ENCODE measurements around the gene HCN3.

Gene HCN3

GRCh38 chr1:155254228-155254713 is 23.0 kb upstream of the HCN3 start:
- no peak for DNase-seq (ENCODE audit: low spot score)

GRCh38 chr1:155254714-155255242 is 22.5 kb upstream of the HCN3 start:
- FAIRE-seq (no peak), DNase-seq (ENCODE audit: low spot score) (no peak)

More at GRCh38 chr1:155254228-155254713, 23.0 kb upstream of the HCN3 start:
- FAIRE-seq, result no peak

GRCh38 chr1:155255243-155256007 is 21.8 kb upstream of the HCN3 start, which contains the start of gene ENTREP3:
Gene ENTREP3 (minus strand): TSS chr1:155255483. CDS start chr1:155254877, 606 bp downstream.
- FAIRE-seq (no peak), DNase-seq (ENCODE audit: low spot score) (peak; percentile 89)

- DNase-seq (ENCODE audit: low spot score) (no peak), FAIRE-seq (no peak)
Measured at GRCh38 chr1:155256058-155256852, 21.0 kb upstream of the HCN3 start.

- FAIRE-seq, result no peak
- no peak for DNase-seq (ENCODE audit: low spot score)
Measured at GRCh38 chr1:155260276-155260675, 17.0 kb upstream of the HCN3 start.

GRCh38 chr1:155261493-155261851 is 15.8 kb upstream of the HCN3 start:
- no peak for DNase-seq (ENCODE audit: low spot score)
- no peak for FAIRE-seq

- DNase-seq (ENCODE audit: low spot score) (peak; percentile 96), FAIRE-seq (no peak)
Measured at GRCh38 chr1:155261852-155262673, 15.2 kb upstream of the HCN3 start, which contains the start of gene SCAMP3. Gene SCAMP3 (minus strand): TSS chr1:155262360. CDS start chr1:155262151, 209 bp downstream.

- DNase-seq (ENCODE audit: low spot score) (no peak), FAIRE-seq (no peak)
Measured at GRCh38 chr1:155263067-155263466, 14.2 kb upstream of the HCN3 start.

GRCh38 chr1:155266553-155266952 is 10.7 kb upstream of the HCN3 start:
- DNase-seq (ENCODE audit: low spot score), result no peak
- no peak for FAIRE-seq

GRCh38 chr1:155267373-155267772 is 9.9 kb upstream of the HCN3 start:
- DNase-seq (ENCODE audit: low spot score), result no peak
- FAIRE-seq, result no peak

- FAIRE-seq (no peak), DNase-seq (ENCODE audit: low spot score) (no peak)
Measured at GRCh38 chr1:155268630-155269029, 8.6 kb upstream of the HCN3 start.

- DNase-seq (ENCODE audit: low spot score), result no peak
- FAIRE-seq, result no peak
Measured at GRCh38 chr1:155269381-155269780, 7.9 kb upstream of the HCN3 start.

GRCh38 chr1:155272466-155273342 is 4.6 kb upstream of the HCN3 start:
- FAIRE-seq, result no peak

GRCh38 chr1:155273343-155274245 is 3.7 kb upstream of the HCN3 start, which contains the start of gene CLK2:
Gene CLK2 (minus strand): TSS chr1:155273504. CDS start chr1:155270977, 2,527 bp downstream.
- peak; percentile 23 for FAIRE-seq
- DNase-seq (ENCODE audit: low spot score), result peak; percentile 95

More at GRCh38 chr1:155272466-155273342, 4.6 kb upstream of the HCN3 start:
- DNase-seq (ENCODE audit: low spot score), result peak; percentile 54

- FAIRE-seq (no peak), DNase-seq (ENCODE audit: low spot score) (peak; percentile 69)
Measured at GRCh38 chr1:155277902-155278688, 832 bp downstream of the HCN3 start.

- DNase-seq (ENCODE audit: low spot score), result no peak
- FAIRE-seq, result no peak
Measured at GRCh38 chr1:155278689-155279160, 1.5 kb downstream of the HCN3 start.

- FAIRE-seq (no peak), DNase-seq (ENCODE audit: low spot score) (no peak)
Measured at GRCh38 chr1:155279268-155279667, 2.0 kb downstream of the HCN3 start.

Data from urothelium cell line (cell line).